Stimulated activated naive CD8-positive, alpha-beta T cell treated with anti-CD3 and anti-CD28 coated beads, Interleukin-15, amount 100 ng/mL, for 72 hours (primary cell): Measurements from ENCODE around the gene PTPRQ.

Experiments
- ATAC-seq: fragments of 150-1000 bp; cut with Tn5 transposase; 2 replicates; pipeline ENCODE4 v1.10.0; 2021; ENCODE audit warnings: mild to moderate bottlenecking, moderate library complexity
- DNase-seq, 2 donors: peaks; one replicate each; pipeline ENCODE4 v3.0.0; 2021 to 2022
- H3K27ac Mint-ChIP-seq, 2 donors: one replicate each; pipeline ENCODE4 v1.8.0; 2022; ENCODE audit warnings: mild to moderate bottlenecking in 2 of 2, mixed read lengths in 2 of 2, moderate library complexity in 2 of 2
- H3K27me3 Mint-ChIP-seq: one replicate; pipeline ENCODE4 v1.8.0; 2022; ENCODE audit warnings: mixed read lengths
- H3K4me1 Mint-ChIP-seq: one replicate; pipeline ENCODE4 v1.8.0; 2022; ENCODE audit warnings: mild to moderate bottlenecking, mixed read lengths
- H3K4me3 Mint-ChIP-seq, 2 donors: one replicate each; pipeline ENCODE4 v1.8.0; 2022; ENCODE audit warnings: mild to moderate bottlenecking in 2 of 2, mixed read lengths in 2 of 2, moderate library complexity in 1 of 2
- H3K9me3 Mint-ChIP-seq, 2 donors: one replicate each; pipeline ENCODE4 v1.8.0; 2022; ENCODE audit warnings: mixed read lengths in 2 of 2

PTPRQ gene

DNA sequence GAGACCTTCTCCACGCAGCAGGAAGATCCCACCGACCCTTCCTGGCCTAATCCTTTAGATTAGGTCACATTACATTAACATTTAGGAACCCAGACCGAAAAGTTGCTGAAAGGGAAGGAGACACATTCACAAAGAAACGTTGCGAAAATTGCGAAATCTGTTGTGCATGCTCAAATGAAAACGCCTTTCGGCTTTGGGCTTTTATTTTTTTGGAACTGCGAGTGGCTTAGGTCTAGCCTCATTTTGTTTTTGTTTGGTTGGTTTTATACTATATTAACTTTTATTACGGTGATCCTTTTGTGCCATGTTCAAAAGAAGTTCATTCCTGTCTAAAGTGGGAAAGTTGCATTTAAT lies 264.9 kb downstream of the PTPRQ start:
- no peaks in the 10 kb centered on the region for H3K4me1 Mint-ChIP-seq
- DNase-seq (no peak), ATAC-seq (no peak)
- no peak overlapping the region for H3K27ac Mint-ChIP-seq
- peaks cover 0 to 7% of the 10 kb centered on the region in 2 donors for H3K9me3 Mint-ChIP-seq
- no peak overlapping the region for H3K4me3 Mint-ChIP-seq
- H3K27me3 Mint-ChIP-seq = peaks cover 50% of the 10 kb centered on the region

DNA sequence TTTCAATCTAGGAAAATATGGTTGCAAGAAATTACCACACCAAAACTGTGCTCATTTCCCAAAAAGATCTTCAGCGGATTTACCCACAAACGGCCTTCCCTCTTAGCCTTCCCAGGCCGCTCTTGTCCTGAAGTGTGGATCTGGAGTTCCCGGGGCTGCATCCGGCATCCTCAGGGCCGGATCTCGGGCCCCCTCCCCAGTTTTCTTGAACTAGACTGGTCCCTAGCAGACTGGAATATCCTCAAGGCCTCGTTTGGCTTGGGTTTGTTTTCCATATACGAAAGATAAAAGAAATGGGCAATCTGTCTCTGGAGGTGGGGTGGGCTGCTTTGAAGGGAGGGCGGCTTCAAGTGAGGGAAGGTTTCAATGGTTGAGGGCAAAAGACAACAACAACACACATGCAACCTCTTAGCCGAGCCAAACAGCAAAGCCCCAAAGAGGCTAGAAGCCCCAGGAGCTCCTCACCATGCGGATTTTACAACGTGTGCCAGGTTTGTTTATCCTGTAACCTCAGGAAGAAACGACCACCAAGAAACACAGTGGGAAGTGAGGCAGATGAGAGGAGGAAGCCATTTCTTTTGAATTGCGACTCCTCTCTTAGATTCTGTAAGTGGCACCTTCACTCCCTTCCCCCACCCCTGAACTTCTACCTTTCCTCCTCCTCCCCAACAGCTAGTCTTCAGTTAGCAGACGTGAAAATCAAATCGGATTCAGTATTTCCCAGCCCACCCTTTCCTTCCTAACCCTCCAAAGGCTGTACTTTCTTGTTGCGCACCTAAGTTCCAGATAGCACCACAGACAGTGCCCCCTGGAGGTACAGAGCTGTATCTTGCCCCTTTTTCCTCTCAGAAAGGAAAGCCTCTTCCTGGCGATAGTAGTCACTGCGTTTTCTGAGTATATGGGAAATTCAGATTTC lies 266.0 kb downstream of the PTPRQ start:
- ATAC-seq (no peak), DNase-seq (no peak)
- Mint-ChIP-seq H3K4me1 (no peaks in the 10 kb centered on the region), H3K9me3 (peaks cover 0 to 7% of the 10 kb centered on the region in 2 donors), H3K4me3 (no peak overlapping the region), H3K27me3 (peaks cover 62% of the 10 kb centered on the region), H3K27ac (no peak overlapping the region)

DNA sequence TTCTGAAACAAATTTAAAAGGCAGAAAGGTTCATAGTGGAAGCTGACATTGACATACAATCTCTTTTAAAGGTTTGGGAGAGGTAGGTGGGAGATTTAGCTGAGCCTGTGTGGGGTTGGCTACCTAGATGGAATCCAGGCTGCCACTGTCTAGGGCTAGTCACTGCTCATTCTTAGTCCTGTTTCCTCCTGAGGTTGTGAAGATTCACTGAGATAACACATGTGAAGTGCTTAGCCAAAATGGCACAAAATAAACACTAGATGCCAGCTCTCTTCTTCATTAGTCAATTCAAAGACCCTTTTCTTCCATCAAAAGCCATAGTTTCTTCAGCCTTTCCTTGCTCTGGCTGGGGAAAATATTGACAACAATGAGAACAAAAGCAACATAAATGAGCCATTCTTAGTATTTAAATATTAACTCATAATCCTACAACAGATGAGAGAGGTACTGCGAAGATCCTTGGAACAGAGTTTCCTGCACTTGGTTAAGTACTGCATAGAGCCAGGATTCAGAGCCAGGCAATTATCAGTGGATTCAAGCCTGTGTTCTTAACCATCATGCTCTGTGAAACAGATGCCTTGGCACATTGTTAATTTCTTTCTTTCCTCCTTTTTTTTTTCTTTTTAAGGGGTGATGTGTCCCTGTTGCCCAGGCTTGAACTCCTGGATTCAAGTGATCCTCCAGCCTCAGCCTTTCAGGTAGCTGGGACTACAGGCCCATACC lies 266.9 kb downstream of the PTPRQ start:
- H3K9me3 Mint-ChIP-seq = peaks cover 0 to 7% of the 10 kb centered on the region in 2 donors
- H3K27ac Mint-ChIP-seq = no peak overlapping the region
- peaks cover 69% of the 10 kb centered on the region for H3K27me3 Mint-ChIP-seq
- H3K4me3 Mint-ChIP-seq = no peak overlapping the region
- no peaks in the 10 kb centered on the region for H3K4me1 Mint-ChIP-seq
- ATAC-seq (no peak), DNase-seq (no peak)

DNA sequence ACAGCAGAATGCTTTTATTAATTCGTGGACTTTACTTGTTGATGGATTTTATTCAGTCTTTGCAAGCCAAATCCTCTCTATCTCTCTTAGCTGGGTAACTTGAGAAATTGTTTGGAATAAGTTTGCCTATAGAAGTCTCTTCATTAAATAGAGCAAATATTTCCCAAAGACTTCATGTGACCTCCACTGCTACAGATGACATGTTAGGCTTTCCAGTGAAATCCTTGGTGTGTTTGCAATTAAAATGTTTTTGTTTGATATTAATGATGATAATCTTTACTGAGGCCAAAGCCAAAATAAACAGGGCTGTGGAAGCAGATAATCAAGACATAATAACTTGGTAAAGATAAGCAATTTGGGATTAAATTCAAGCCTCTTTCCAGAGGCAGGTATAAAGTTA lies 267.8 kb downstream of the PTPRQ start:
- Mint-ChIP-seq H3K27ac (no peak overlapping the region), H3K9me3 (peaks cover 0 to 7% of the 10 kb centered on the region in 2 donors), H3K4me1 (no peaks in the 10 kb centered on the region), H3K4me3 (no peak overlapping the region), H3K27me3 (peaks cover 74% of the 10 kb centered on the region)
- DNase-seq = no peak
- ATAC-seq = no peak

DNA sequence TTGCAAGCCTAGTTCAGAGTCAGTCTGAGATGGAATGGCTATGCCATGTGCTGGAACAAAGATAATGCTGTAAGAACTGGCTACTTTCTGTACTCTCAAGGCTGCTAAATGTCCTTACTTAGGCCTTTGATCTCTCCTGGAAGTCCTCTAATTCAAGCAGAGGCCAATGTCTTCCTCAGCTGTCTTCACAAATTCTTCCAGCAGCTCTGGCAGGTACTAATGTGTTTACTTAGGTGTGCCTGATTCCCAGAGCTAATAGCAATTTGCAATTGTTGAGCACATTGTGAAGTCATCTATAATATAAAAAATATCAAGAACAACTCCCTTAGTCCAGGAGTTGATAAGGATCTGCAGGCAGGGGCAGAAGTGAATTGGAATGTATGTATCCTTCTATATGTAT lies 268.8 kb downstream of the PTPRQ start:
- peaks cover 66% of the 10 kb centered on the region for H3K27me3 Mint-ChIP-seq
- ATAC-seq (no peak), DNase-seq (no peak)
- peaks cover 0 to 7% of the 10 kb centered on the region in 2 donors for H3K9me3 Mint-ChIP-seq
- no peak overlapping the region for H3K27ac Mint-ChIP-seq
- H3K4me3 Mint-ChIP-seq = no peak overlapping the region
- no peaks in the 10 kb centered on the region for H3K4me1 Mint-ChIP-seq

DNA sequence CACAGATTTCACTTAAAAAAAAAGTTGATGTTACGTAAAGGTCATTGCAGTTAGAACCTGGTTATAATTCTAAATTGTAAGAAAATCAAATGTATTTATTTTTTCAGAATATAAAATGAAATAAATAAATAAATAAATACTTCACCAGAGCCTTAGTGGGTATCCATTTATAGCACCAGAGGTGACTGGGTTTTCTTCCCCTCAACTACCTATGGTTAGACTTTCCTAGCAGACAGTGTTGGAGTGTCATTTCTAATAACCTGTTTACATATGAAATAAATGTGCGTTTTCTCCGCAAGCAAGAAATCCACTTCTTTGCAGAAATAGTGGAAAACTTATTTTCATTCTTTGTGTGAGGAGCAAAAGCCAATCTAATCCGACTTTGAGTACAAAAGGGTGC lies 269.4 kb downstream of the PTPRQ start:
- H3K4me1 Mint-ChIP-seq = no peaks in the 10 kb centered on the region
- no peak for ATAC-seq
- peaks cover 0 to 7% of the 10 kb centered on the region in 2 donors for H3K9me3 Mint-ChIP-seq
- no peak overlapping the region for H3K27ac Mint-ChIP-seq
- peaks cover 66% of the 10 kb centered on the region for H3K27me3 Mint-ChIP-seq
- DNase-seq = no peak
- no peak overlapping the region for H3K4me3 Mint-ChIP-seq

GRCh38 chr12:80714055-80714454 lies 270.0 kb downstream of the PTPRQ start:
- ATAC-seq = no peak
- Mint-ChIP-seq H3K4me1 (no peaks in the 10 kb centered on the region), H3K9me3 (peaks cover 0 to 7% of the 10 kb centered on the region in 2 donors), H3K27me3 (peaks cover 65% of the 10 kb centered on the region), H3K4me3 (no peak overlapping the region), H3K27ac (no peak overlapping the region)
- DNase-seq = no peak

DNA sequence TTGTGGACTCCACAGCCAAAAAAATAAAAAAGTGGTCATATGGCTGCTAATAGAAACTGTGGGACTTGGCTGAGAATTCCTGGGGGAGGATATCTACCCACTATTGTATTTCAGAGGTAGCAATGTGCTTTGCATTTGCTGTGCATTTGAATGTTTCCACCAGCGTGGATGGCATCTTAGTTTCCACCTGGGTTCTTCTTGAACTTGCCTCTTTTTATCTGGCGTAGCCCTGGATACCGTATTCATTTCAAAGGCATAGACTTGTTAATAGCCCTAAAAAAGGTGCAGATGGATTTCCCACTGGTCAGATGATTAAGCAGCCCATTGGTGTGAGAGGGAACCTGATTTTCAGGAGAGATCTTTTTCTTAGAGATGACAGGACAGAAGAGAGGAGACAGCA lies 270.8 kb downstream of the PTPRQ start:
- Mint-ChIP-seq H3K27me3 (peaks cover 57% of the 10 kb centered on the region), H3K4me3 (no peak overlapping the region), H3K27ac (no peak overlapping the region), H3K9me3 (peaks cover 0 to 7% of the 10 kb centered on the region in 2 donors), H3K4me1 (no peaks in the 10 kb centered on the region)
- ATAC-seq = no peak
- no peak for DNase-seq

DNA sequence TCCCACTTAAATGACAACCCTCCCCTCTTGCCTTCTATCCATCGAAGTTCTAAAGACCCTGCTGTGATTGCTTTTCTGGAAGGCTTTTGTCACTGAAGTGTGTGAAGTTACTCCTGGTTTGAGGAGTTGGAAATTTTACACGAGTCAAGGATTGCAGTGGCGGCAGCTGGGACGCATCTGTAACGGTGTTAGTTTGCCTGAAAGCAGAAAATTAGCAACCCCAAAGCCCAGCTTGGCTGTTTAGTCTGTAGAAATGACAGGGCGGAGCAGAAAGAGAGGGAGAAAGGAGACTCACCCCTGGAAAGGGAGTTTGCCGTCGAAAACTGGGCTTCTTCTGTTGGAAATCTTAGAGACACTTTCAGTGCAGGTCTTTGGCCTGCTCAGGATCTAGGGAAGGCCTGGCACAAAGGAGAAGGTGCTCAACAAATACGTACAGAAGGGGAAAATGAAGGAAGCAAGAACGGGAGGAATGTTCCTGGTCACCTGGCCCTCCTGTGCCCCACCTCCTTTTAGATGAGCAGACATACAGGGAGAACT lies 271.7 kb downstream of the PTPRQ start:
- H3K27me3 Mint-ChIP-seq = peaks cover 48% of the 10 kb centered on the region
- H3K4me1 Mint-ChIP-seq = no peaks in the 10 kb centered on the region
- ATAC-seq = no peak
- H3K27ac Mint-ChIP-seq = no peak overlapping the region
- DNase-seq = no peak
- H3K4me3 Mint-ChIP-seq = no peak overlapping the region
- no peaks in the 10 kb centered on the region for H3K9me3 Mint-ChIP-seq

- H3K9me3 Mint-ChIP-seq = no peaks in the 10 kb centered on the region
- H3K27ac Mint-ChIP-seq = no peak within 1 kb of the TSS
- peaks cover 46% of the 10 kb centered on the region for H3K27me3 Mint-ChIP-seq
- ATAC-seq (no peak), DNase-seq (no peak)
- no peaks in the 10 kb centered on the region for H3K4me1 Mint-ChIP-seq
- no peak within 1 kb of the TSS for H3K4me3 Mint-ChIP-seq
Measured at GRCh38 chr12:80716696-80717469, 272.8 kb downstream of the PTPRQ start, which contains the start of gene MYF5. Gene MYF5 (plus strand): TSS chr12:80716912. CDS start chr12:80717064, 152 bp downstream.

GRCh38 chr12:80717856-80718255 lies 273.8 kb downstream of the PTPRQ start:
- DNase-seq (no peak), ATAC-seq (no peak)
- no peaks in the 10 kb centered on the region for H3K9me3 Mint-ChIP-seq
- no peak overlapping the region for H3K27ac Mint-ChIP-seq
- H3K4me1 Mint-ChIP-seq = no peaks in the 10 kb centered on the region
- peaks cover 46% of the 10 kb centered on the region for H3K27me3 Mint-ChIP-seq
- no peak overlapping the region for H3K4me3 Mint-ChIP-seq

GRCh38 chr12:80720516-80720915 lies 276.5 kb downstream of the PTPRQ start:
- ATAC-seq (no peak), DNase-seq (no peak)
- H3K27me3 Mint-ChIP-seq = peaks cover 26% of the 10 kb centered on the region
- H3K4me3 Mint-ChIP-seq = no peak overlapping the region
- no peaks in the 10 kb centered on the region for H3K9me3 Mint-ChIP-seq
- no peaks in the 10 kb centered on the region for H3K4me1 Mint-ChIP-seq
- no peak overlapping the region for H3K27ac Mint-ChIP-seq

GRCh38 chr12:80721326-80721725 lies 277.3 kb downstream of the PTPRQ start:
- Mint-ChIP-seq H3K9me3 (no peaks in the 10 kb centered on the region), H3K27me3 (peaks cover 18% of the 10 kb centered on the region), H3K4me1 (no peaks in the 10 kb centered on the region), H3K4me3 (no peak overlapping the region), H3K27ac (no peak overlapping the region)
- ATAC-seq = no peak
- no peak for DNase-seq
